GM21381 (cell line): ENCODE data around the gene ARHGAP1.

Source experiments
- ATAC-seq: cut with Tn5 transposase; IDR thresholded peaks from one replicate; pipeline ENCODE4 v1.9.1; 2021; ENCODE audit warnings: mild to moderate bottlenecking, moderate library complexity; ENCODE audit not compliant: unreplicated experiment

Gene ARHGAP1

GRCh38 chr11:46643986-46644385 is 56.4 kb downstream of the ARHGAP1 start:
- no peak for ATAC-seq

GRCh38 chr11:46643531-46643930 is 56.9 kb downstream of the ARHGAP1 start:
- no peak for ATAC-seq

GRCh38 chr11:46642627-46643335 is 57.6 kb downstream of the ARHGAP1 start:
- ATAC-seq: no peak

- no peak for ATAC-seq
These were observed 58.8 kb downstream of the ARHGAP1 start for GRCh38 chr11:46641639-46642038.

GRCh38 chr11:46640036-46640788 is 60.2 kb downstream of the ARHGAP1 start:
- ATAC-seq: no peak

- ATAC-seq: no peak
These were observed 61.1 kb downstream of the ARHGAP1 start for GRCh38 chr11:46639197-46639839.

GRCh38 chr11:46637546-46637945 is 62.9 kb downstream of the ARHGAP1 start:
- ATAC-seq: no peak

GRCh38 chr11:46635557-46636139 is 64.8 kb downstream of the ARHGAP1 start:
- no peak for ATAC-seq

- ATAC-seq: no peak
These were observed 66.9 kb downstream of the ARHGAP1 start for GRCh38 chr11:46633291-46634217.

GRCh38 chr11:46632502-46632901 is 67.9 kb downstream of the ARHGAP1 start:
- no peak for ATAC-seq

- no peak for ATAC-seq
These were observed 68.7 kb downstream of the ARHGAP1 start for GRCh38 chr11:46631676-46632075.

GRCh38 chr11:46630237-46630636 is 70.2 kb downstream of the ARHGAP1 start:
- ATAC-seq: no peak

GRCh38 chr11:46628961-46629360 is 71.5 kb downstream of the ARHGAP1 start:
- ATAC-seq: no peak
